LNCaP clone FGC (cell line): Measurements from ENCODE around the gene HERC2.

Experiments
- DNase-seq: peaks from one replicate; pipeline ENCODE4 v3.0.0-alpha.2; 2011; ENCODE audit warnings: low read depth
- H3K4me3 ChIP-seq: 2 replicates; pipeline ENCODE4 v1.5.1; 2011; ENCODE audit warnings: mild to moderate bottlenecking, low read depth, low read length, control low read depth
- CTCF ChIP-seq: IDR thresholded peaks from 2 replicates; pipeline ENCODE4 v1.5.1; 2012; ENCODE audit warnings: mild to moderate bottlenecking; ENCODE audit not compliant: control insufficient read depth, insufficient read depth; ENCODE audit errors: extremely low read depth

The HERC2 gene

GRCh38 chr15:28132524-28133275 is 189.3 kb downstream of the HERC2 start:
- TF ChIP-seq CTCF = no peak
- DNase-seq = no peak
- no peak overlapping the region for H3K4me3 ChIP-seq

GRCh38 chr15:28131946-28132345 is 190.0 kb downstream of the HERC2 start:
- H3K4me3 ChIP-seq = no peak overlapping the region
- TF ChIP-seq CTCF = no peak
- DNase-seq = no peak

- no peak for TF ChIP-seq CTCF
- no peak for DNase-seq
- H3K4me3 ChIP-seq = no peak overlapping the region
Measured at GRCh38 chr15:28131400-28131799, 190.6 kb downstream of the HERC2 start.

- H3K4me3 ChIP-seq = no peak overlapping the region
- TF ChIP-seq CTCF = no peak
- DNase-seq = no peak
Measured at GRCh38 chr15:28130651-28131050, 191.3 kb downstream of the HERC2 start.

- no peak overlapping the region for H3K4me3 ChIP-seq
- no peak for TF ChIP-seq CTCF
- no peak for DNase-seq
Measured at GRCh38 chr15:28129231-28129848, 192.6 kb downstream of the HERC2 start.

GRCh38 chr15:28128031-28128430 is 193.9 kb downstream of the HERC2 start:
- peak; percentile 37 for DNase-seq
- no peak for TF ChIP-seq CTCF
- H3K4me3 ChIP-seq = no peak overlapping the region
